ENCODE data around the gene OR8B8.
"Not testable (repeated sequence)": the region's sequence is repeated elsewhere in the genome, so short reads cannot be mapped to it uniquely, and the experiment has no call there.

The OR8B8 gene, protein sequence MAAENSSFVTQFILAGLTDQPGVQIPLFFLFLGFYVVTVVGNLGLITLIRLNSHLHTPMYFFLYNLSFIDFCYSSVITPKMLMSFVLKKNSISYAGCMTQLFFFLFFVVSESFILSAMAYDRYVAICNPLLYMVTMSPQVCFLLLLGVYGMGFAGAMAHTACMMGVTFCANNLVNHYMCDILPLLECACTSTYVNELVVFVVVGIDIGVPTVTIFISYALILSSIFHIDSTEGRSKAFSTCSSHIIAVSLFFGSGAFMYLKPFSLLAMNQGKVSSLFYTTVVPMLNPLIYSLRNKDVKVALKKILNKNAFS

DNA sequence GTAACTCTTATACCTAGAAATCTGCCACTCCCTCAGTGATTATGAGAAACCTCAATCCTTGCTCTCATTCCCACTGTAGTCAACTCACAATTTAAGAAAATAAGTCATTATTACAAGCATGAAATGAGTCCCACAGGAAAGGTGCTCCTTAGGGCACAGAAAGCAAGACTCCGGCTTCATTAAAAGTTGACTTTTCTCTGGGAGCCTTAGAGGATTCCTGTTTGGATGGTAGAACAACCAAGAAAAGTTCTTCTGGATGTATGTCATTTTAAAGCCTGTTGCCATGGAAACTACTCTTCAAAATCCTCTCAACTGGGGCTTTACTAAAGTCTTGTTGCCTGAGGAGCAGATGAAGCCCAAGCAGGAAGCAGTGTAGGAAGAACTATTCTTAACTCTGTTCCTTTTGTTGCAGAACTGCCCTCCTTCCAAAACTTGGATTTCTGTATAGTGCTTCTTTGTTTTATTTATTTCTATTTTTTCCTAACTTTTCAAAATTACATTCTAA is at the start of gene OR8B8:
OR8B8 (minus strand) TSS at position 51 of the 505 bp plus-strand sequence. CDS start 4,611 bp downstream, outside the sequence.
- no peak for DNase-seq (ENCODE audit: low read depth in 2 of 2)

DNA sequence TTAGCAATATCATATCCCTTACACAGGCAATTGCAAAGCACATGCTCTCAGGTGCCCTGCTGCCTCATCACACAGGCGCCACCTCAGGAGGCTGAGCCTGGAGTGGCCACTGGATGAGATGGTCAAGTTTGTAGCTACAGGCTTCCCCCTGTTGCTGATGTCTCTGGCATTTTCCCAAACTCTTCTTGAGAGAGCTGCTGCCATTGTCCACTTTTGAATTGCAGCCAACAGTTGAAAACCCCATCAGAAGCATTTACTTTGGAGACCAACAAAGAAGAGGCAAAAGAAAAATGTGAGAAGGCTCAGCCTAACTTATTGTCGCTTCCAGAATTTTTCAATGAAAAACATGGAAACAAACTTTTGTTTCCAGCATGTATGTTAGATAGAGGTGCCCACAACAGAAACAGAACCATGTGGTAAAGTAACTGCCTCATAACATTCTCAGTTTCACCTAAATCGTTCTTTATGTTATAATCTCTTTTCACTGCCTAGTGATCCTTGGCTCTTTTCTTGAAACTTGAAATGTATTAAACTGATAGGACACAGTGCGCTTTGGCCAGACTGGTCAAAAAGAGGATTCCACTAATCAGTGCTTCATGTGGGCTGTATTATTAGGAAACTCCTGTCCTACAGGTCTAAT is 47.6 kb upstream of the OR8B8 start:
- DNase-seq (ENCODE audit: low read depth in 2 of 2): no peak

DNA sequence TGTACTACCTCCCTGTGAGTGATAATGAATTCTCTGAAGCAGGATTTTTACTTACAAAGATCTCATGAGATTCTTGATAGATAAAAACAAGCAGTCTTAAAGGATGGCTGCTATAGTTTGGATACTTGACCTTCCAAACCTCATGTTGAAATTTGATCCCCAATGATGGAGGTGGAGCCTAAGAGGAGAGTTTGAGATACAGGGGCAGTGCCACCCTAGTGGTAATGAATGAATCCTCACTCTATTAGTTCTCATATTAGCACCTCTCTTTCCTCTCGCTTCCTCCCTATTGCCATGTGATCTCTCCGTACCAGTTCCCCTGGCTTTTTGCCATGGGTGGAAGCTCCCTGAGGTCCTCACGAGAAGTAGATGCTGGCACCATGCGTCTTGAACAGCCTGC is 37.9 kb upstream of the OR8B8 start:
- no peak for DNase-seq (ENCODE audit: low read depth in 2 of 2)

DNA sequence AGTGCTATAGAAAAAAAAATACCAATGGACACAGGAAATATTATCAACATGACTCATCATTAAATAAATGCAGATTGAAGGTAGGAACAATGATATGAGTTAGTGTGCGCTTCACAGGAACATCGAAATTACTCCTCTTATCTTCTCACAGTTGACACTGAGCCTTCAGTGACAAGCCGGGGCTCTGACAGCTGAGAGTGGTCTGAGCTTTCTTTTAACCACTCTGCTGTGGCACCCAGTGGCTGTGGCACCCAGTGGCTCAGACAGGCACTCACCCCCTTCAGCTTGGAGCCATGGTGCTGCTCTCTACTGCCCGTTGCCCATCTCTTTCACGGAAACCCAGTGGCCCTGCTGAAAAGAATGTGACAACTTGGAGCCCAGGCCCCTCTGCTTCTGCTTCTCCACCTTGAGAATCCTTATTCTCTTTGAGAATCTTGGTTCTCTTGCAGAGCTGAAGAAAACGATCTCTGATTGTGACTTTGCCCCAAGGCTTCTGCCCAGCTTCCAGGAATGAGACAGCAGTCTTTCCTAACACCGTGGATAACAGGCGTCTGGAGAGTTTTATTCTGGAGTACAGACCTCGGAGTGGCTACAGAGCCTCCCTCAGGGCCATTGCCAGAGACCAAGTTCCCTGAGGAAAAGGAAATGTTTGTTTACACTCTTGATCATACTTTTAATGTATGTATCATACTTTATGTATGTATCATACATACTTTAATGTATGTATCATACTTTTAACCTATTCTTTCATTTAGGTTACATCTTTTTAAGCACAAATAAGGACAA is 37.1 kb upstream of the OR8B8 start:
- no peak for DNase-seq (ENCODE audit: low read depth in 2 of 2)

DNA sequence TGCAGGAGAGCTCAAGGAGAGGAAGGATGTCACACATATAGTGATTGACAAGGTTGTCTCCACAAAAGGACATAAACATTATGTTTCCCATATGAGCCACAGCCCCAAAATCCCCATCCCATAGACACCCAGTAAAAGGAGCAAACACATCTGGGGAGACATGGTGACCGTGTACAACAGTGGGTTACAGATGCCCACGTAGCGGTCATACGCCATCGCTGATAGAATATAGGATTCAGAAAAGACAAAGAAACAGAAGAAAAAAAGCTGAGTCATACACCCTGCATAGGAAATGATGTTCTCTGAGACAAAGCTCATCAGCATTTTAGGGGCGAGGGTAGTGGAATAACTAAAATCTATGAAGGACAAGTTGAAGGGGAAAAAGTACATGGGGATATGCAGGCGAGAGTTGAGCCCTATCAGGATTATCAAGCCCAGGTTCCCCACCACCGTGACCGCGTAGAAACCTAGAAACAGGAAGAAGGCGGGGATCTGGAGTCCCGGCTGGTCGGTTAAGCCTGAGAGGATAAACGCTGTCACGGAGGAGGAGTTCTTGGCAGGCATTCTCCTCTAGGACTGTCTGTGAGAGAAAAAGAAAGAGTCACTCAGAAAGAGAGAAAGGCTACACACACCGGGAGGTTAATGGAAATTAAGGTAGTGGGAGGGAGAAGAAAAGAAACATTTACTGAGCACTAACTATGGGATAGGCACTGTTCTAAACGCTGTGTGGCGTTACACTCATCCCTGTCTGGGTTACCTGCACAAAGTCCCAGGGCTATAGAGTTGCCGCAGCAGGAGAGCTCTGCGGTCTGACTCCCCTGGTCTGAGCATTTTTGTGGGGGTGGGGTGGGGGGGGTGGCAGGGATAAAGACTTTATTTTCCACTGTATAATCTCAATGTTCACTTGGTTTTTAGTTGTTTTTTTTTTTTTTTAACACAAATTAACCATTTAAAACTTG is 36.1 kb upstream of the OR8B8 start:
- DNase-seq (ENCODE audit: low read depth in 2 of 2): no peak

DNA sequence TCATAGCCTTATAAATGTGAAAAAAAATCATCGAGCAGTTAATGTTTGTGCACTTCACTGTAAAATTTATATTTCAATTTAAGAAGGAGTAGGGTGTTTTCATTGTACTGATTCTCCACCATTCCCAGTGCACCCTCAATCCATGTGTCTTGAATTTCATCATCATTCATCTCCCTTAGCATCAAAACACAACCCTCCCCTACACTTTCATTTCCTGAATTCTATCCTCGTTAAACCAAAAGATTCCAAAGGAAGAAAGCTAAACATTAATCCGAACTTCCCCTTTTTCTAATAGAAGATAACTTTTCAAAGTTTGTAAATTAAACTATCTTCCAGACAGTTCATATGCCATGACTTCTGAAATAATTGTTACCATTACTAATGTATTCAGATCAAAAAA is 34.1 kb upstream of the OR8B8 start:
- DNase-seq (ENCODE audit: low read depth in 2 of 2): no peak

DNA sequence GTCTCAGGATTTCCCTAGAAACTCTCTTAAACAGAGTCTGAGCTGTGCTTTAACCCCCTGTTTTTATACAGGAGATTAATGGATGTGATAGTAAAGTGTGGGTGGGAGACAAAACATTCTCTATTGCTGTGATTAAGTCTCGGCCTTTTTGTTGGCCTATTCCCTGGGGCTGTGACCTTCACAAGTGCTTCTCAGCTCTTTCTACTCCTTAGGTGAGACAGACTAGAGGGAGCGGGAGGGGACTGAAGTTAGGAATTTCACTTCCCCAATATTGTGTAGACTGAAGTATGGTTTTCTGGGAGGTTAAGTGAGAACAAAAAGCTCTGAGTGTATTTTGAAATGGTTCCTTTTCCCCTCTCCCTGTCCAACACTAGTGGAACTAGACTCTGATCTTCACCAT is 29.8 kb upstream of the OR8B8 start:
- DNase-seq (ENCODE audit: low read depth in 2 of 2): no peak

DNA sequence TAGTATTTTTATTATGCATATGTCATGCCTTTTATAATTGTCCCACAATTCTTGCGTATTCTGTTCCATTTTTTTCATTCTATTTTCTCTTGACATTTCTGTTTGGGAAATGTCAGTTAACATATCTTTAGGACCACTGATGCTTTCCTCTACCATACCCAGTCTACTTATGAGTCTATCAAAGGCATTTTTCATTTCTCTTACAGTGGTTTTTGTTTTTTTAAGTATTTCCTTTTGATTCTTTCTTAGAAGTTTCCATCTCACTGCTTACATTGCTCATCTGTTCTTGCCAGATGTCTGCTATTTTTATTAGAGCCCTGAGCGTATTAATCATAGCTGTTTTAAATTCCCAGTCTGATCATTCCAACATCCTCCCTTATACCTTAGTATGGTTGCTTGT is 29.3 kb upstream of the OR8B8 start:
- DNase-seq (ENCODE audit: low read depth in 2 of 2): no peak

DNA sequence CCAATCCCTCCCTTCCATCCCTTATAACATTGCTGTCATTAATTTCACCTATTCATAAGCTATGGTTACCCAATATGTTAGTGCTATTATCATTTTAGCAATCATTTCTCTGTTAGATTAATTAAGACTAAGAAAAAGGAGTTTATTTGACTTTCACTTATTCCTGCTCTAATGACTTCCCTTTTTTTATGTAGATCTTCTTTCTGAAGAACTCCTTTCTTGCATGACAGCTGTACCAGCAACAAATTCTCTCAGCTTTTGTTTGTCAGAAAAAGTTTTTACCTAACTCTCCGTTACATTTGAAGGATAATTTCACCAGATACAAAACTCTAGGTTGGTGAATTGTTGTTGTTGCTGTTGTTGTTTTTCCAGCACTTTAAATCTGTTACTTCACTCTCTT is 28.6 kb upstream of the OR8B8 start:
- DNase-seq (ENCODE audit: low read depth in 2 of 2): no peak

DNA sequence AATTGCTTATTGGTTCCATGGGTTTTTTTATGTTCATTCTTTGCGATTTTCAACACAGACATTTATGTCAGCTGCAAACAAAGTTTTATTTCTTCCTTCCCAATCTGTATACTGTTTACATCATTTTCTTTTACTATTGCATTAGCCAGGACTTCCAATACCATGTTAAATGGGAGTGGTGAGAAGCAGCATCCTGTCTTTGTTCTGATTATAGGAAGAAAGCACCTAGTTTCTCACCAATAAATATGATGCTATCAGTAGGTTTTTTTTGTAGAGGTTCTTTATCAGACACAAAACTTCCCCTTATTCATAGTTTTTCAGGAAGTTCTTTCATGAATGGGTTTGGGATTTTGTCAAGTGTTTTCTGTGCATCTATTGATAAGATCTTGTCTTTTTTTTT is 28.0 kb upstream of the OR8B8 start:
- DNase-seq (ENCODE audit: low read depth in 2 of 2): no peak

DNA sequence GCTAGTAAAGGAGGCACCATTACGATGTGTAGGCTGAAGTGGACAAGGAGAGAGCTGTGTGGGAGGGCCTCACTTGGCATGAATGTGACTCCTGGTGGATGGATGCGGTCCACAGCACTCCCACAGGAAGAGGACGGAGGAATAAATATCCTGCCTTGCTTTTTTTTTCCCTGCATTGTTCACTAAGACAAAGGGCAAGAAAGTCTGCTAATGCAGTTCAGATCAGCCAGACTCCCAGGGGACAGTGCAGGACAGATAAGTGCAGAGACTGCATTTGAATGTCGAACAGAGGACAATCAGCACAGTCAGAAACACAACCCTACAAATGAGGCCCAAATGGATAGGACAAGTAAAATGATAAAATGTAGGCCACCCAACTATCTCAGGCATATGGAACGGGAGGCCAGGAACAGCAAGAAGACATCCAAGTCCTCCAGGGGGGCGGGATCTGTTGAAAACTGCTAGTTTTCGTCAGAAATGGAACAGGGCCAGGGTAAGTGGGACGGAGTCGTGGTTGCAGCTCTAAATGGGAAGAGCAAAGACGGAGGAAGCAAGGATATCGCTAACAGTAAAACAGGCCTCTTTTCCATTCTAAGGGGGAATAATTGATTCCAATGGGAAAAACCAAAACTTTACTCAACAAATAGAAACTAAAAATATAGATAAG is 25.2 kb upstream of the OR8B8 start:
- DNase-seq (ENCODE audit: low read depth in 2 of 2): no peak

DNA sequence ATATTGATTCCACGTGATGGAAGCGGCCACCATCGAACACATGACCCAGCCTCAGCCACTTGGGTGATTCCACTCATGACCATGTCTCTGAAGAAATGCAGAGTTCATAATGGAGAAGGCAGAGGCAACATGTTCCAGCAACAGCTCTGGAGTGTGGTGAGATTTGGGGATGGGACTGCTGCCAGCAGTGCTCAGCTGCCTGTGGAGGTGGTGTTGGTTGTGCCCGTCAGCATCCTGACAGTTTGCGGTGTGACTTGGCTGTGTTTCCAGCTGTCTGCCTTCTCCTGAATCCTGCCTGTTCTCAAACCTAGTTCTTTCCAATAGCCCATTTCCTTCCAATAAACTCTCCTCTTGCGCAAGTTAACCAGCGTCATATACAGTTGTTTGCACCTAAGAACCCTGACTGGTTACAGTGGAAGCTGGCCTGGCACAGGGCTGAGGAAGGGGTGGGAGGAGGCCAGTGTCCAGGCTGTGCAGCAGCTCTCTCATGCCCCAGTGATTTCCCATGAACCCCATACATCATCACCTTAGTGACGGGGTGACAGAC is 22.0 kb upstream of the OR8B8 start:
- DNase-seq (ENCODE audit: low read depth in 2 of 2): no peak

DNA sequence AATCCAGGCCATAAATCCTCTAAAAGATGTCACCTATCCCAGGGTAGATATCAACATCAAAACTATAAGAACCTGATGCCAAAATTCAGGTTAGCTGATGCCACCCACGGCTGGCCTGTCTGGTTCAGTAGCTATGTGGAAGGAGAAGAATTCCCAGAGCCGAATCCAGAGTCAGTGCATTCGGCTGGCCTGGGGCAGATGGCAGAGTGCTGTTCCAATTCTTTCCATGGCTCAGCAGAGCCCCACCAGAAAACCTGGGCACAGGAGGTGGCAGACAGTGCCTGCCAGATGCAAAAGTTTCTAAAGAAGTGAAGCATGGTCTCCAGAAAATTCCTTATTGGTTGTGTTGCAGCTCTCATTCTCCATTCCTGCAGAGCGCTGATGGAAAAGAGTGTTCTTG is 19.9 kb upstream of the OR8B8 start:
- DNase-seq (ENCODE audit: low read depth in 2 of 2): no peak

DNA sequence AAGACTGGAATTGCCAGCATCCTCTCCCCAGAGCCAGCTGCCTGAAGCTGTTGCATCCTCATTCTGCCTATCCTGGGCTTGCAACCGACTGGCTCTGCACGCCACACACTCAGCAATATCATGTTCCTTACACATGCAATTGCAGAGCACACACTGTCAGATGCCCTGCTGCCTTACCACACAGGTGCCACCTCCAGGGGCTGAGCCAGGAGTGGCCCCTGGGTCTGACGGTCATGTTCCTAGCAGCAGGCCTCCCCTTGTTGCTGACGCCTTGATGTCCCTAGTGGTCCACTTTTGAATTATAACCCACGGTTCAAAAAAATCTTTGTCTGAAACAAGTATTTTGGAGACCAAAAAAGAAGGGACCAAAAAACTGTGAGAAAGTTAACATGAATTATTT is 18.5 kb upstream of the OR8B8 start:
- DNase-seq (ENCODE audit: low read depth in 2 of 2): no peak

DNA sequence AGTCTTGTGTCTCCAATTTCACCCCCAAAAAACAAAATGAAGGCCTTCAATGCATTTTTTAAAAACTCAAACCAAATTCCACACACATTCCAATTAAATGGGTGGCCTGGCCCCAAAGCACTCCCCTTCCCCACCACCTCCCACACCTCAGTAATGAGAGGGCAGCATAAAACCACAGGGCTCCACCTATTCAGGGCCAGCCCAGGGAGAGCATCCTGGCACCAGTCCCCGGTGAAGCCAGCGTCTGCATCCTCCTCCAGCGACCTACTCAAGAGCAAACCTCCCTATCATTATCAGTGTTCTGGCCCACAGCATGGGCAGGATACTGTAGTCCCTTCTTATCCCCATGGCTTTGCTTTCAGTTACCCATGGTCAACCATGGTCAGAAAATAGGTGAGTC is 17.8 kb upstream of the OR8B8 start:
- no peak for DNase-seq (ENCODE audit: low read depth in 2 of 2)

DNA sequence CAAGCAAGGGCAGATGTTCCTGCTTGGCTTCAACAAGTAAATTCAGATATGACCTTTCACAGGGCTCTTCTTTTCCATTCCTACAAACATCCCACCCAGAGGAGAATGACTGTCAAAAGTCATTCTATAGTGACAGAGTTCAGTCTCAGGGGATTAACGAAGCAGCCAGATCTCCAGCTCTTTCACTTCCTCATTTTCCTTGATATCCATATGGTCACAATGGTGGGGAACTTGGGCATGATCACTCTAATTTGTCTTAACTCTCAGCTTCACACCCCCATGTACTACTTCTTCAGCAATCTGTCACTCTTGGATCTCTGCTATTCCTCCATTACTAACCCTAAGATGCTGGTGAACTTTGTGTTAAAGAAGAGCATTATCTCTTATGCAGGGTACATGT is 15.0 kb upstream of the OR8B8 start:
- no peak for DNase-seq (ENCODE audit: low read depth in 2 of 2)

DNA sequence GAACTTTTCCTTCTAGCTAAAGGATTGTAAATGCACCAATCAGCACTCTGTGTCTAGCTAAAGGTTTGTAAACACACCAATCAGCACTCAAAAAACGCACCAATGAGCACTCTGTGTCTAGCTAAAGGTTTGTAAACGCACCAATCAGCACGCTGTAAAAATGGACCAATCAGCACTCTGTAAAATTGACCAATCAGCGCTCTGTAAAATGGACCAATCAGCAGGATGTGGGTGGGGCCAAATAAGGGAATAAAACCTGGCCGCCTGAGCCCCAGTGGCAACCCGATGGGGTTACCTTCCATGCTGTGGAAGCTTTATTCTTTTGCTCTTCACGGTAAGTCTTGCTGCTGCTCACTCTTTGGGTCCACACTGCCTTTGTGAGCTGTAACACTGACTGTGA is 13.9 kb upstream of the OR8B8 start:
- DNase-seq (ENCODE audit: low read depth in 2 of 2): not testable (repeated sequence)

DNA sequence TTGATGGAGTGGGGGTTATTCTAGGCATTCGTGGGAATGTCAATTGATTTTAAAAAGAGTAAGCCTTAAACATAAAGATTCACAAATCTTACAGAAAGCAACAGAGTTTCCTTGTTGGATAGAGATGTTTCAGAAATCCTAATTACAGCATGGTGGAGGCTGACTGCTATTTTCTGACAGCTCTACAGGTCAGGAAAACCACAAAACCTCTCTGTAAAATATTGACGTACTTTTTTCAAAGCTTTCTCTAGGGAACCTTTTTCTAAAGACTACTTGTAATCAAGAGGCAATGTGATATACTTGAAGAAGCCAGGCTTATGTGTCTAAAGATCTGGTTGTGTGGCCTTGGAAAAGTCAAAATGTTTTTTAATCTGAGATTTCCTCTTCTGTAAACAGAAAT is 9.1 kb upstream of the OR8B8 start:
- no peak for DNase-seq (ENCODE audit: low read depth in 2 of 2)

DNA sequence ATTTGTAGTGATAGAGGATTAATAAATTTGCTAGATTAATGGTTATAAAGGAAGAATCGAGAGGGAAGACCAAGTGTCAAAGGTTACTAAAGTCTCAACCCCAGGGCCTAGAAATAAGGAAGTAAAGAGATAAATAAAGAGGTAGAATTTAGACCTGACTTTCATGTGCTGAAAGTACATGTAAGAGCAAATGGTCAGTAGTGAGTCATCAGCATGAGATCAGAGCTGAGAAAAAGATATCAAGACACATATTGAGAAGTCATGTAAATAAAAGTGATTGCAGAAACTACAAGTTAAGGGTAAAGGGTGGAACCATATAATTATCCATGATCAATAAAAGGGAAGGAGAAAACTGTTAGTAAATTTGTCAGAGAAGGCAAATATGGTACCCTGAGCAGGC is 1.4 kb upstream of the OR8B8 start:
- DNase-seq (ENCODE audit: low read depth in 2 of 2): no peak

DNA sequence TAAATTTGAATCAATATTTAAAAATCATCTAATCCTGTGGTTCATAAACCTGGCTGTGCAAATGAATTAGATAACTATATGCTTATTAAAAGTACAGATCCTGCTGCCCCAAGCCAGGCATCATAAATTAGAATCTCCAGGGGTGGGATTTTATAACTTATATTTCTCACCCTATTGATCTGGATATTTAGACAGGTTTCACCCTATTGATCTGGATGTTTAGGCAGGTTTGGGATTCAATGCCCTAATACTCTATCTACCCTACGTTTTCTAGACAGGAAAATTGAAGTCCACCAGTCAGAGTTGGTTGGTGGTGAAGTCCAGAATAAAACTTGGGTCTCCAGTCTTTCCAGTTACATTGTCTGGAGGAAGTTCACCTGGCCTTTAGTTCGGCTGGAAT is 2.6 kb downstream of the OR8B8 start:
- no peak for DNase-seq (ENCODE audit: low read depth in 2 of 2)

DNA sequence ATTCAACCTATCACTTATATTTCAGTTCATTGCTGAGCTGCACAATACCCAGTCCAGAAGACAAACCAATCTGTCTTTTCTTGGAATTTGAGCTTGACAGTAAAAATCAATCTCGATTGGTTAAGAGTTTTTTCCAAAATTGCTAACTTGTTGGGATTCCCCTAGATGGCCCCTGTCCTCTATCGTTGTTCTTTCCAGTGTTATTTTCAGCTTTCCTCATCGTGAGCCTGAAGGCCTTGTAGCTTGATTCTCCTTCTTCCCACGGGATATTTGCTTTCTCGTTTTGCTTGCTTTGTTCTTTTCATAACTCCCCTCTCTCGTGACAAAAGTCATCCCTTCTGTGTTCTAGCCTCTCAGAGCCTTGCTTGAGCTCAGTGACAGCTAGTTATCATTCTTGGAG is 3.1 kb downstream of the OR8B8 start:
- DNase-seq (ENCODE audit: low read depth in 2 of 2): no peak

Measured in stimulated activated CD4-positive, alpha-beta T cell treated with anti-CD3 and anti-CD28 coated beads, Interleukin-15, amount 100 ng/mL, for 48 hours (primary cell).